HG02588 (cell line): ENCODE measurements around the gene PSMC5.

Experiments used
- ATAC-seq: cut with Tn5 transposase; IDR thresholded peaks from one replicate; pipeline ENCODE4 v1.9.1; 2021; ENCODE audit warnings: mild to moderate bottlenecking, moderate library complexity; ENCODE audit not compliant: unreplicated experiment

The PSMC5 gene

DNA sequence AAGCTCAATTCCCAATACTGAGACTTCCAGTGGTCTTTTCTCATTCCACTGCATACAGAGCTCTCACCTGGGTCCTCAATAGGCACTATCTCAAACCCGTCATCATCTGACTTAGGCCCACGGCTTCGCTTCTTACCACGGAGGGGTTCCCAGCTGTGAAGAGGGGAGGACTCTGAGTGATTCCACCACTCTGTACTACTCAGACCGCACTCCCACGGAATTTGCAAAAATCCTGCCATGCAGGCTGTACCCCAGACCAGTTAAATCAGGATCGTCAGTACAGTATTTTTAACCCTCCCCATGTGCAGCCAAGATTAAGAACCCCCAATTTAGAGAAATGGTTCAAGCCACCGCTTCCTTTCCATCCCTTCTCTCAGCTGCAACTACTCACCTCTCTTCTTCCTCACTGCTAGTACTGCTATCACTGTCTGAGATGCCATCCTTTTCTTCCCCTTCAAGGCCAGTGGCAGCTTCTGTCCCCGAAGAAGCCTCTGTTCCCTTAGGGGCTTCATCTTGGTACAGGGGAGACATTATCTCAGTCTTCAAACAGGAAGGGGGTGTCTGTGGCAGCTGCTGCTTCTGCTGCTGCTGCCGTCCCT, 6.2 kb upstream of the PSMC5 start:
- no peak for ATAC-seq

DNA sequence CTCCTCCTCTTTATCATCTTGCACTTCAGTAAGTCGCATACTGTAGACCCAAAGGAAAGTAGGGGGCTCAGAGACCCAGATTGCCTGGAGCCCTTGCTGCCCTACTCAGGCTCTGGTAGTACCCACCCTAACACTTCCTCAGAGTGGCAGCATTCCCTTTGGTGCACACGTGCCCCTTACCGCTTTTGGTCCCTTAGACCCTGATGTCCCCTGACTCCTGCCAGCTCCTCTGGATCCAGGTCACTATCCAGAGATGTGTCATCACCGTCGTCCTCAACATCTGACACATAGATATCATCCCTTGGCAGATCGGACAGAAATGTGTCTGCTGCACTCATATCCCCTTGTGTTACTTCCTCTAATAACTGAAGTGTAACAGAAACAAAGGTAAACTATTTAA, 5.4 kb upstream of the PSMC5 start:
- ATAC-seq: no peak

DNA sequence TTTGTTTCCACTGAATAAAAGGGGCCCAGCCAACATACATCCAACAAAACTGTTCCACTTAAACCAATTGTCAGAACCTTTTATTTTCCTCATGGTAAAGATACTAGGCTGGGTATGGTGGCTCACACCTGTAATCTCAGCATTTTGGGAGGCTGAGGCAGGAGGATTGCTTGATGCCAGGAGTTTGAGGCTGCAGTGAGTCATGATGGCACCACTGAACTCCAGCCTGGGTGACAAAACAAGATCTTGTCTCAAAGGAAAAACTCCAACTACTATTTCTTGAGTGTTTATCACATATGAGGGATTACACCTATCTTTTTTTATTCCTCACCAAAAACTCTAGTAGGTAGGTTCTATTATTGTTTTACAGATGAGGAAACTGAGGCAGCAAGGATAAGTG, 4.7 kb upstream of the PSMC5 start:
- ATAC-seq: no peak

DNA sequence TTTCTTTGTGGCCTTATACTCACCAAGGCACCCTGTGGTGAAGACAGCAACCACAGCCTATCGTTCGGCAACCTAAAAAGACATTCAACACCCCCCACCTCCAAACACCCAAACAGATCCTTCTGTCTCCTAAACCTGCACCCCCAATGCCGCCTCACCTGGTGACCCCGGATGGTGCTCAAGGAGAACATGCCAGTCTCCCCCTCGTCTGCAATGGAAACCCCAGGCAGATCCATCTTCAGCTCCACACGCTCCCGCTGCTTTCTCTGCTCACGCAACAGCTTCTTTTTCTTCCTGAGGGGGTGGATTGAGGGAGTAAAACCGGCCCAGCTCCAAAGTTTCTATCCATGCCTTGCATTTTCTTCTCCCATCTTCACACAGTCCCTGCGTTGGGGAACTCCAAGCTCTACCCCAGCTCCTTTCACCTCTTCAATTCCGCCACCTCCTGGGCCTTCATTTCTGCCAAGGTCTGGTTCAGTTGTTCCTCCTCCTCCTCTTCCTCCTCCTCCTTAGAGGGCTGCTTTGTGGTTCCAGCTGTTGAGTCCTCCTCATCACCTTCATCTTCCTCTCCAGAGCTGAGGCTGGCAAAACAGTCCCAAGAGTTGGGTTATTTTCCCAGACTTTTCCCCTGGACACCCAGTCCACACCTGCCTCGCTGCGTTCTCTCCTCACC, 3.4 kb upstream of the PSMC5 start:
- ATAC-seq: no peak

DNA sequence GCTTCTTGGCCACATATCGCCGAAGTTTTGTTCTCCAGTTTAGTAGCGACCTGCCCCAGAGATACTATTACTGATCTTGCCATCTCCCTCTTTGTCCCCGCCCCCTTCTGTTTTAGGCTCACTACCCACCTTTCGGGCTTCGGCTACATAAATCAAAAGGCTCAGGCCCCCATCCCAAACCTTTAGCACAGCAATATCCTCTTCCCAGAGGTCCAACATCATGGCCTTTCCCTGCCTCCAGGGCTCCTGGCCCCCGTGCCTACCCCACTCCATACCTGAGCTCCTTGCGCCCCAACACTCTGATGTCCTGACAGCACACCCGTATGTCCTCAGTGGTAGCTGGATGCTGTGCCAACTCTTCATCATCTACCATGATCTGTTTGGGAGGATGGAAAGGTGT, 2.9 kb upstream of the PSMC5 start:
- no peak for ATAC-seq

DNA sequence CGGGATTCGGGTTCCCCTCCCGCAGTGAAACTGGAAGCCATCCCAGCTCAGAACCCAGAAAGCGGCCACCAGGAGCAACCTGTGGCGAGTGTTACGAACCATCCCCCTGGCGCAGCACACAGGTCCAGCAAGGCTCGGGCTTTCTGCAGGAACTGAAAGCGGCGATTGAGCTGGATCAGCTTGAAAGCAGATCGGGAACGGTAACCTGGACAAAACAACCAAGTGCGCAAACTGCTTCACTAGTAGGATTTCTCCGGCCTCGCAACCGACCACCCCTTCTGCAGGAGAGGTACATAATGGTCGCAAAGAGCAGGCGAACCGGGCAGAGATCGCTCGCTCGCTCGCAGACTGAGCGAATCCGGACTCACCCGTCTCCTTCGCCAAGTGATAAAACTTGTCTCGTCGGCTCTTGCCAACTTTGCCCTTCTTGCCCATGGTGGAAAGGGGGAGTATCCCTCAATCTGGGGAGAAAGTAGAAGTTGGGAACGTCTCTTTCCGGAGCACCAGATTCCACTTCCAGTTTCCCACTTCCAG, 696 bp upstream of the PSMC5 start:
- ATAC-seq: no peak

DNA sequence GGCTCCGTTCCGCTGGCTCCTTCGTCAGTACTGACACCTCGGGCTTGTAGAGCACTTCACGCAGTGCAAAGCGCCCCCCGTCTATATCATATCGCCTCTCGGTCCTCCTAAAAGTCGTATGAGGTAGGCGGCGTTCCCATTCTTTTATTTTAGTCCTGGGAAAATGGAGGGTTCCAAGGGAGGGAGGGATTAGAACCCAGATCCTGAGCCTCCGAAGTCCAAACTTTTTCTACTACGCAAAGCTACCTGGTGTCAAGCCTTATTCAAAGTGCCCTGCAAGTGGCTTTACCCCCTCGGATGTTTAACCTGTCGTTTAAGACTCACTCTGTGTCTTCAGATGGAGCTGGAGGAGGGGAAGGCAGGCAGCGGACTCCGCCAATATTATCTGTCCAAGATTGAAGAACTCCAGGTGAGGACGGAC, 580 bp downstream of the PSMC5 start:
- no peak for ATAC-seq

DNA sequence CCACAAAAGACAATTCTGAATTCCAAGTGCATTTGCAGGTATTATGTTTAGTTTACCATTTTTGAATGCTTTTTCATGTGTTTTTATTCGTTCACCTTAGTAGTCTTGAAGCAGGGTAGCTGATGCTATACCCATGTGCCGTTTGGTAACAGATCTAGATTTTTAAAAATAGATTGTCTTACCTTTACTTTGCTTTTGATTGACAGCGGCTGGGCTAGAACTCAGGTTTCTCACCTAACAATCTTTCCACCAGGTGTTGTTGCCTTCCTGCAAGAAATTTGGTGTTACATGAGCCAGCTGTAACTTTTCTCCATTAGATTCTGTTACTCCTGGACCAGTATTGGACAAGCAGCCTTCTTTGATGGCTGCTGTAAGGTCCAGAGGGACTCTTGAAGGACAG, 1.7 kb downstream of the PSMC5 start:
- ATAC-seq: no peak

DNA sequence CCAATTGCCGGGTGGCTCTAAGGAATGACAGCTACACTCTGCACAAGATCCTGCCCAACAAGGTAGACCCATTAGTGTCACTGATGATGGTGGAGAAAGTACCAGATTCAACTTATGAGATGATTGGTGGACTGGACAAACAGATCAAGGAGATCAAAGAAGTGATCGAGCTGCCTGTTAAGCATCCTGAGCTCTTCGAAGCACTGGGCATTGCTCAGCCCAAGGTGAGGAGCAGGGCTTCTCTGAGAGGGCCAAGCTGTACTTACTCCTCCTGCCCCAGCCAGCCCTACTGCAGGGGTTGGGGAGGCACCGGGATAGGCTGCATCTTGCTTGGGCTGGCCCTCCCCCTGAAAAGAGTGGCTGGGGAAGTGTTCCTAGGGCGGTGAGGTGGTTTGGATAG, 3.0 kb downstream of the PSMC5 start:
- no peak for ATAC-seq

DNA sequence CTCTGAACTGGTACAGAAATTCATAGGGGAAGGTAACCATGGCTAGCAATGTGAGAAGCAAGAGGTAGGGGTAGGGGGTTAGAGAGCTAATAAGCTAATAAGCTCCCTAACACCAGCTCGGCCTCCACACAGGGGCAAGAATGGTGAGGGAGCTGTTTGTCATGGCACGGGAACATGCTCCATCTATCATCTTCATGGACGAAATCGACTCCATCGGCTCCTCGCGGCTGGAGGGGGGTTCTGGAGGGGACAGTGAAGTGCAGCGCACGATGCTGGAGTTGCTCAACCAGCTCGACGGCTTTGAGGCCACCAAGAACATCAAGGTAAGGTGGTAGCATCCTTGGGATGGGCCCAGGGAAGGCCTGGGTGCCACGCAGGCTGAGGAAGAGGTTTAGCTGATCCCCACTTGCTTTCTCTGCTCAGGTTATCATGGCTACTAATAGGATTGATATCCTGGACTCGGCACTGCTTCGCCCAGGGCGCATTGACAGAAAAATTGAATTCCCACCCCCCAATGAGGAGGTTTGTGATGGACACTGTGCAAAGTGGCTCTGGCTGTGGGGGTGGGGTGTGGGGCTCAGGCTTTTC, 3.8 kb downstream of the PSMC5 start:
- ATAC-seq: no peak

DNA sequence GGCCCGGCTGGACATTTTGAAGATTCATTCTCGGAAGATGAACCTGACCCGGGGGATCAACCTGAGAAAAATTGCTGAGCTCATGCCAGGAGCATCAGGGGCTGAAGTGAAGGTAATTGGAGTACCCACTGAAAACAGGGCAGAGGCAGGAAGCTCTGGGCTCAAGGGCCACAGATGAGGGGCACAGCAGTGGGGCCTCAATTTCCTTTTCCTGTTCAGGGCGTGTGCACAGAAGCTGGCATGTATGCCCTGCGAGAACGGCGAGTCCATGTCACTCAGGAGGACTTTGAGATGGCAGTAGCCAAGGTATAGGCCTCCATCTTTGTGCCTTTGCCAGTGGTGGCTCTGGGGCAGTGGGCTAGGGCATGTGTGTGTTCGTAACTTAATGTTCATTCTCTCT, 4.3 kb downstream of the PSMC5 start:
- no peak for ATAC-seq

DNA sequence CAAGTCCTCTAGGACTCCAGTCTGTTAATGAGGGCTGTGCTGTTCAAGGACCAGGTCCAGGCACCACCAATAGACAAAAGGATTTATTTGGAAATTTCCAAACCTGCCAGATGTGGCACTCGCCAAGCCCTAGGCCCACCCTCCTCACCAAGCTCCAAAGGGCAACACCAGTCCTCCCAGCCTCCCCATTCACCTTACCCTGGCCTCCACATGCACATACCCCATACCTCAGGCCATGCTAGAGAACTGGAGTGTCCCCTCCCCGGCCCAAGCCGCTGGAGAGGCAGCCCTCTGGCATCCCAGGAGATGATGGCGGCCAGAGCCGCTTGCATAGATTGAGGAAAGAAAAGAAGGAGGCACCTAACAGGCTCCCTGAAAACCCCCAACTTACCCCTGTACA, 4.8 kb downstream of the PSMC5 start:
- ATAC-seq: no peak

DNA sequence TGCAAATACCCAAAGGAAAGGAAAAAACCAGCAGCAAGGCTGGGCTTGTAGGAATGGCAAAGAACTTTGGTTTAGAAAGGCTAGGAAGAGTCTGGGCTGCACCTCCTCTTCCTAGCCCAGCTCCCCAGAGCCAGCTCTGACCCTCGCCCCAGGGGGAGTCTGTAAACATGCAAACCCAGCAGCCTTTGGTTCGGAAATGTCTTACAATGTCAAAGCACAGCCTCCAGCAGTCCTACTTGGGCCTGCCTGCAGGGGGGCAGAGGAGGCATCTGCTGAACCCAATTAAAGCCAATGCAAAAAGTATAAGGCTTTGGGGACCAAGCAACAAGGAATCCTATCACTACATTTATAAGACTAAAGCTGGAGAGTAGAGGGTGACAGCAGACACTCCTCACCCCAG, 5.2 kb downstream of the PSMC5 start:
- ATAC-seq: no peak

DNA sequence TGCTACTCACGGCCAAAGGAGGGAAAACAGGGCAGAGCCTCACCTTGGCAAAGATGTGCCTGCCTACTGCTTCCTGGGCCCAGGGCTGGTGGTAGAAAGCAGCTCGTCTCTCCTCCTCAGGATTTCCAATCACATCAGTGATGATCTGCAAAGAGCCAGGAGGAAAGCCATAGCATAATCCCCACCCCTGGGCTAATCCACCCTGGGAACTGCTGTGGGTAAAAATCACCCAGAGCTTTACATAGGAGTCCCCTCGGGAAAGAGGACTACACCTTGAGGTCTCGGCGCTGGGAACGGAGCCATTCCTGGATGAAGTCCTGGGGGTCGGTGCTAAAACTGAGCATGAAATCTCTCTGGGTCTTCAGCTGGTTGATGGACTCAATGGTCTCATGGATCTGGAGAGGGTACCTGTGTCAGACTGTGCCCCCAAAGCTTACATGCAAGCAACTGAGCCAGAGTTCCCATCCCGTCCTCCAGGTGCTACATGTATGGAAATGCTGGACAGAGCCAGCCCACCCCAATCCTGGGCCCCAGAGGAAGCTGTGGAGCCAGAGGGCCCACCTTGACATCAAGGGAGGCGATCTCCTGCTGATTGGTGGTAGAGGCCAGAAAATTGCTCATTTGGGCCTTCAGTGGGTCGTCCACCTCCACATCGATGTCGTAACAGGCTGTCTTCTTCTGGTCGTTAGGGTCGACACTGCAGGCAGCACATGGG, 6.0 kb downstream of the PSMC5 start:
- no peak for ATAC-seq

DNA sequence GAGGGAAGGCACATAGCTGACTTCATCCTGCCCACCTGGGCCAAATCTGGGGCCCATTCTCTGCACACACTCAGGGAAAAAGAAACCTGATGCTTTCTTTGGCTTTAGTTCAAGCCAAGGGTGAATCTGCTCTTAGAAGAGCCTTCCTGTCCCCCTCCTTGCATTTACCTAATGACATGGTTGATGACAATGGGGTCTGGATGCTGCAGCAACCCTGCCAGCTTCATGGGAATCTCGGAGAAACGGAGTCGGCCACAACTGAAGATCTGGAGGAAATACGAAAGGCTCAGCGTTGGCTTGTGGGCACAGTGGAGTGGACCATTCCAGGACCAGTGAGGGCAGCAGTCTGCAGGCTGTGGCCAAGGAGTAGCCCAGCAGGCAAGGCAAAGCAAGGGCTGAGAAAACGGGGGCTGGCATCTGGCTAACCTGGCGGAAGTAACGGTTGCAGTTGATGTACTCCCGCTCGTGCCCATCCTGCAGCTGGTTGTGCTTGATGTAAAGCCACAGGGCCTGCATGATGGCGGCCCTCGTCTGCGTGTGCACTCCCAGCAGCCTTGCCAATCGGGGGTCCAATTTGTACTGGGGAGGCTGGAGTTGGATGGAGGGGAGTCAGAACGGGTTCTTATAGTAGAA, 6.6 kb downstream of the PSMC5 start:
- ATAC-seq: no peak

DNA sequence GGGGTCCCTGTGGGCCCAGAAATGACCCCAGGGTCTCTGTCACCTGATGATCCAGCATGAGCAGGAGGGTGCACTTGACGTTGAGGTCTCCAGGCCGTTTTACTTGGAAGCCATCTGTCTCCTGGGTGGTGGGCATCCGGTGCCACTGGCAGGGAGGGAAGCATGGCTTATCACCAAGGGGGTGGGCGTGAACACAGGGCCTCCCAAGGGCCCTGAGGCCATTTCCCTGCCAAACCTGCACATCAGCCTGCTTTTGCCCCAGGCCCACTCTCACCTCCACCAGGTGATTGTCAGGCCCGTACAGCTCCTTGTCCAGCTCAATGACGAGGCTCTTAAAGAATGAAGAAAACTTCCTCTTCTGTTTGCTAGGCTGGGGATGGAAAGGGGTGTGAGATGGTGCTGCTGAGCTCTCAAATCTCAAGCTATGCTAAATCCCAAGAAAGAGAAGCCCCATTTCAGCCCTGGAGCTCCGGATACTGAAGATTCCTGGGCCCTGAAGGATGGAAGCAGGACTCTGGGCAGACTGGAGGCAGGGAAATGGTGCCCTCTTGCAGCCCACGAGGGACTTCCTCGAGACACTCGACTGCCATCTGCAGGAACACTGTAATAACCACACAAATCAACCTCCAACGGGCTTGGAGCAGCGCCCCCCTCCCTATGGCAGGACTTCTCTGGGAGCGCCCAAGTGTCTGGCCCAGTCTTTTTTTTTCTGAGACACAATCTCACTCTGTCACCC, 7.4 kb downstream of the PSMC5 start:
- no peak for ATAC-seq

DNA sequence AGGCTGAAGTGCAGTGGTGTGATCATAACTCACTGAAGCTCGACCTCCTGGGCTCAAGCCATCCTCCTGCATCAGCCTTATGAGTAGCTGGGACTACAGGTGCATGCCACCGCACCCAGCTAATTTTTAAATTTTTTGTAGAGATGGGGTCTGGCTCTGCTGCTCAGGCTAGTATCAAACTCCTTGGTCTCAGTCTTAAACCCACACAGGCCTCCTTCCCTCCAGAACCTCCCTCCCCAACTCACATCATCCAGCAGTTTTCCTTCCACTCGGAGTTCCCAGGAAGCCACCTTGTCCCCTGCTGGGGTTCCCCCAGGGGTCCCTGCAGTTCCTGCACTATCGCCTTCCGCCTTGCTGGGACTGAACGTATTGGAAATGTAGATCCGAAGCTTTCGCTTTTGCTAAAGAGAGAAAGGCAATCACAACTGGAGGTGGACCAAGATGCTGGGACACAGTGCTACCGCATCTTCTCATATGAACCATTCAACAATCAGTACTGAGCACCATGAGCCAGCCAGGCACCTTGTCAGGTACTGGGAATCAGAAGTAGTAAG, 8.0 kb downstream of the PSMC5 start:
- no peak for ATAC-seq

DNA sequence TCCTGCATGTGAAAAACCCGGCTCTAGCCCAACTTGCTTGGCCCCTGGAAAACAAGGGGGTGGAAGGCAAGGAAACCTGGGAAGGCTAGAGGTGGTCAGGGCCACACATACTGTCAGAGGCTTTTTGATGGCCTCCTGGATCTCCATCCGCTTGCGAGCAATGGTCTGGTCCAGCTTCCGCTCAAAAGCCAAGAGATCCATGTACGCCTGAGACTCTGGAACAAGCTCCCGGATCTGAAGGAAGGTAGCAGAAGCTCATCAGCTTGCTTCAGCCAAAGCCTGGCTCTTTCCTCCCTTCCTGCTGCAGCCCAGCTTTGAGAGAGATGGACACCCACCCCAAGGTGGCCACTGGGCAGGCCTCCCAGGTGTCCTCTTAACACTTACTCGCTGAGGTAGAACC, 9.6 kb downstream of the PSMC5 start:
- ATAC-seq: no peak

DNA sequence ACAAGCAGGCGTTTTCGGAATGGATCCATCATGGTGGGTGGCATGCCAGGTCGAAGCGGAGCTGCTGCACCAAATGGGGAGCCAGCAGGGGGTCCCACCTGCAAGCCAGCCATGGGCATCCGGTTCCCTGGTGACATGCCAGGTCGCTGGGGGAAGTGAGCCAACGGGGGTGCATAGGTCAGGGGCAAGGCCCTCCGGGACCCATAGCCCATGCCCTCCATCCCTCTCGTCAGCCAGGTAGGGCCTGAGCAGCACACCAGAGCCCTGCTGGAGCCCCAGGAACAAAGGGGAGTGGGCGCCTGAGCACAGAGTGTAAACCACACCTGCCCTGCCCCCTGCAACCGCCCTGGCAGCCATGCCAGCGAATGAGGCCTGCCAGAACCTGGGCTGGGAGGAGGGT, 10.2 kb downstream of the PSMC5 start:
- no peak for ATAC-seq

DNA sequence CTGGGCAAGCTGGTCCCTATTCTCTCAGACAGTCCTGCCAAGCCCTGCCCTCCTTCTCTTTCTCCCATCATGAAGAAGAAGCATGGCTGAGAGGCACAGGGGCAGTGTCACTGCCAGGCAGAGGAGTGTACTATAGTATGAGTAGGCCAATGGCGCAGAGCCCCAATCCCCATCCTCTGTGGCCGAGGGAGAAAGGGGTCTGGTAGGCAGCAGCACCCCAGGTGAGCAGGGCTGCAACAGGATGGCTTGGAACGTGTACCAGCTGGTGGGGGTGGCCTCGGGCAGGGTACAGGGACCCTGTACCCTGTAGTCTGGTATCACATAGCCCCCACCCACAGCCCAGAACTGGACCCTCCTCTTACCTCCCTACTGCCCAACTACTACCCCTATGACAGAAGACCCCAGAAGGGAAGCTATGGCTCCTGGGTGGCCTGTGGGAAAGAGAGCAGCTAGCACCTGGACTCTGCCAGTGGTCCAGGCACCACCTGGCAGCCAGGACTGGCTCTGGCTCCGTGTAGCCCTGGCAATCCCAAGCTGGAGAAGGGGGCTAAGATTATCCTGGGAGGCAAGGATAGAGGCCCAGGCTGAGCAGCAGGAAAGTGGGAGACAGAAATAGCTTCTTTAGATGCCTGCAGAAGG, 10.8 kb downstream of the PSMC5 start:
- no peak for ATAC-seq
